HG03175 (cell line): ENCODE data around the gene RPL18A.

Experiments used
- ATAC-seq: cut with Tn5 transposase; IDR thresholded peaks from one replicate; pipeline ENCODE4 v1.9.1; 2021; ENCODE audit warnings: mild to moderate bottlenecking, moderate library complexity; ENCODE audit not compliant: unreplicated experiment

RPL18A gene

DNA sequence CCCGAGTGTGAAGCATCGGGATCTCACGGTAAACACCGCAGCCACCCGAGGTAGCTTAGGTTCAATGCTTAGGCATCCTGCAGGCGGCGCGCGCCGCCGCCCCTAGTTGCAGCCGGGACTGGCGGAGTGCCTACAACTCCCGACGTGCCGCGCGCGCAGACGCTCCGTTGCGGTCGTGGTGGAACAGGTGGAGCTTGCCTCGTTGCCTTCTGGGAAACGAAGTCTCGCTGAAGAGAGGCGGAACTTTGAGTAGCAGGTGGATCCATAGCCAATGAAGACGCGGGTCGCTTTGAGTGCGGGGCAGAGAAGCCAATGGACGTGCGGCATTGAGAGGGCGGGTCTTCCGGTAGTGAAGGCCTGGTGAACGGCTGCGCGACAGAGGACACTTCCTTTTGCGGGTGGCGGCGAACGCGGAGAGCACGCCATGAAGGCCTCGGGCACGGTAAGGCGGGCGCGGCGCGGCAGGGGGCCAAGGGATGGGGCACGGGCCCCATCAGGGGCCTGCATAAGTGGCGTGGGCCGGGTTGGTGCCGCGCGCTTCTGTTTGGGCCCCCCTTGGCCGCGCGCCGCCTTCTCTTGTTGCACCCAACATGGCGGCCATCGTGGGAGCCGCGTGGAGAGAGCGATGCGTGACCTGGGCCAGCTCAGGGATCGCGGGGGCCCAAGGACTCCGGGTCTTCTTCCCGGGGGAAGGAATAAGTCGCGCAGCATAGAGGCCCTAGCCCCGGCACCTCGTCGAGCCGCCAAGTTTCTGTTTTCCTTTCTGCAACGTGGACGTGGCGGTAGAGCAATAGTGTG, at the start of gene RPL18A:
Gene RPL18A, plus strand, starts transcription at position 378 of the 798 bp plus-strand sequence. Its CDS starts 47 bp downstream, at position 425.
- ATAC-seq, result peak; percentile 92

- ATAC-seq, result no peak
Observed at GRCh38 chr19:17811103-17811502, 48.6 kb upstream of the RPL18A start.

- no peak for ATAC-seq
Observed at GRCh38 chr19:17811681-17812080, 48.0 kb upstream of the RPL18A start.

DNA sequence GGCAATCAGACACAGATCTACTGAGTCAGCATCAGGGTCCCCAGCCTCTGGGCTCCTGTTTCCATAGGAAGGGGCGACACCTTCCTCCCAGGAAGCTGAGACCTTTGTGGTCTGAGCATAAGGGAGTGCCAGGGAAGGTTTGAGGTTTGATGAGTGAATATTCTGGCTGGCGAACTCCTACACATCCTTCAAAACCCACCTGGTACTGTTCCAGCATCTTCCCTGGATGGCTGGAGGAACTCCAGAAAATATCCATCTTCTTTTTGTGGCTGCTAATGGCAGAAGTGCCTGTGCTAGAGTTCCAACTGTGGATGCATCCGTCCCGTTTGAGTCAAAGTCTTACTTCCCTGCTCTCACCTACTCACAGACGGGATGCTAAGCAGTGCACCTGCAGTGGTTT, 47.6 kb upstream of the RPL18A start:
- no peak for ATAC-seq

DNA sequence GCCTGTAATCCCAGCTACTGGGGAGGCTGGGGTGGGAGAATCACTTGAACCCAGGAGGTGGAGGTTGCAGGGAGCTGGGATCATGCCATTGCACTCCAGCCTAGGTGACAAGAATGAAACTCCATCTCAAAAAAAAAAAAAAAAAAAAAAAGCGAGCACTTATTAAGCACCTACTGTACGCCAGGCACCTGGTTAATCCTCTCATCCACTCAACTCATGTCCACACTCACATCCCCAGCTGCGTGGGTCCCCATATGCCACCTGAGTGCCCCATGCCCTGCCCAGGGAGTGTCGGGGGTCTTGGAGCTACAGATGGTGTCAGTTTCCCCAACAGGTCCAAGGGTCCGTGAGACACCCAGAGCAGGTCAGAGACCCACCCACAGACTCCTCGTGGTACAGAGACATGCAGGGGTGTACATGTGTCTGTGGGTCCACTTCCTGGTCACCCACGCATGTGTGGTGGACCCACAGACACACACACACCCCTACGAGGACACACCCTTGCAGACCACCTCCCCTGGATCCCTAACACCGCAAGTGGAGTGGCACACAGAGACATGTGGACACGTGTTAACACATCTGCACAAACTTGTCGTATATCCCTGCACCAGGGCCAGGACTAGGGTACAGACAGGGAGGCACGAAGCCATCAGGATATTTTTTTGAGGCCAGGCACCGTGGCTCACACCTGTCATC, 41.9 kb upstream of the RPL18A start:
- no peak for ATAC-seq

- ATAC-seq, result no peak
Observed at GRCh38 chr19:17821190-17821589, 38.5 kb upstream of the RPL18A start, which contains the start of gene INSL3. INSL3 (minus strand) TSS chr19:17821519; CDS start chr19:17821506, 13 bp downstream.

DNA sequence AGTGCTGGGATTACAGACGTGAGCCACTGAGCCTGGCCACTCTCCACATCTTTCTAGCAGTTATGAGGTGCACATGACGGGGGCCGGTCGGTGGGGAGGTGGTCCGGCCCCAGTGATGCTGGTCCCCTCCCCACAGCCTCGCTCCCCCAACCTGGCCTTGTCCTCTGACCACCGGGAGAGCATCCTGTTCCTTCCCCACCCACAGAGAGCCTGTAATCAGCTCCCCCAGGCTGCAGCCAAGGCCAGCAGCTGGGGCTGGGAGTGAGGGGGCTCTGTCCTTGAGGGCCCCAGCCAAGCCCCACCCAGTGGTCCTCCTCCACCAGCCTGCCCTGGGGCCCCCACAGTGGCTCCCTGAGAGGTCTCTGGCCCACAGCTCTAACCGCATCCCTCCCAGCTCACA, 35.4 kb upstream of the RPL18A start:
- no peak for ATAC-seq

DNA sequence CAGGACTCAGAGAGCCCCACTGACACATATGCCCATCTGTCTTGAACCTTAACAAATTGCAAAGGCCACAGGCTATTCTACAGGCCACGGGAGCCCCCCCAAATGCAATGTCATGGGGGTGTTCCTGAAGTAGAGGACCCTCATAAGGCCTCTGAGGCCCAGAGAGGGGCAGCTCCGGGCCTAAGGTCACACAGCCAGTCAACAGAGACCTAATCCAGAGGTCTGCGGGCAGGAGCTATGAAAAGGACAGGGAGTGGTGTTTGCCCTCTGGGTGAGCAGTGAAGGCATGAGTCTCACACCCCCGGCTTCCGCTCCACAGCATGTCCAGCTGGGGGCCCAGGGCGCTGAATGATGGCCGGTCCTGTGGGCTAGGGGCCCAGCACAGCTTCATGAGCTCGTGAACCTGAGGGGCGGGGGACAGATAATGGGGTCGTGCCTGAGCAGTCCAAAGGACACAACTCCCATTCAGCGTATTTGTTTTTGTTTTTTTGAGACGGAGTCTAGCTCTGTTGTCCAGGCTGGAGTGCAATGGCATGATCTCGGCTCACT, 33.1 kb upstream of the RPL18A start:
- no peak for ATAC-seq

DNA sequence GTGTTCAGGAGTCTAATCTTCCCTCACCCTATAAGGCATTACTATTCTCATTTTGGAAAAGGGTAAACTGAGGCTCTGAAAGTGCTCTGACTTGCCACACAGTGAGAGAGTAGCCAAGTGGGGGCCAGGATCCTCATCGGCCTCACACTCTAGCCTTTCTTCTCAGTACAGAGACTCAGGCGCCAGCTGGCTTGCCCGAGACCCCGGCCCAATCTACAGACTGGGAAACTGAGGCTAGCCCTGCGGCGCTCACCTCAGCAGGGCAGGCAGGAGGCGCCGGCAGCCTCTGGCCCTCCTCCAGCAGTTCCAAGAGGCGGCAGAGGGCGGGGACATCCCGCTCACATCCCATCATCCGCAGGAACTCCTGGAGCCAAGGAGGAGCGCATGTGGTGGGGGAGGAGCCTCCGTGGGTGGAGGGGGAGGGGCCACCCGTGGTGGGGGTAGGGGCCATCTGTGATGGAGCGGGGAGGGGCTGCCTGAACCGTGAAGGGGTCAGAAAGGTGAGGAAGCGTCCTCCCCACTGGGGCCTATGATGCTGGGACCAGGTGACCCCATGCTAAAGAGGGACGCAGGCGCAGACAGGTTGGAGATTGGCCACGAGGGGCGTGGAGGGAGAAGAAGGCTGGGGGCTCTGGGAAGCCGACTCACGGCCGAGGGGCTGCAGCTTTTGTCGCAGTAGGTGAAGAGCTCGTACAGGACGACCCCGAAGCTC, 29.7 kb upstream of the RPL18A start:
- ATAC-seq, result no peak

DNA sequence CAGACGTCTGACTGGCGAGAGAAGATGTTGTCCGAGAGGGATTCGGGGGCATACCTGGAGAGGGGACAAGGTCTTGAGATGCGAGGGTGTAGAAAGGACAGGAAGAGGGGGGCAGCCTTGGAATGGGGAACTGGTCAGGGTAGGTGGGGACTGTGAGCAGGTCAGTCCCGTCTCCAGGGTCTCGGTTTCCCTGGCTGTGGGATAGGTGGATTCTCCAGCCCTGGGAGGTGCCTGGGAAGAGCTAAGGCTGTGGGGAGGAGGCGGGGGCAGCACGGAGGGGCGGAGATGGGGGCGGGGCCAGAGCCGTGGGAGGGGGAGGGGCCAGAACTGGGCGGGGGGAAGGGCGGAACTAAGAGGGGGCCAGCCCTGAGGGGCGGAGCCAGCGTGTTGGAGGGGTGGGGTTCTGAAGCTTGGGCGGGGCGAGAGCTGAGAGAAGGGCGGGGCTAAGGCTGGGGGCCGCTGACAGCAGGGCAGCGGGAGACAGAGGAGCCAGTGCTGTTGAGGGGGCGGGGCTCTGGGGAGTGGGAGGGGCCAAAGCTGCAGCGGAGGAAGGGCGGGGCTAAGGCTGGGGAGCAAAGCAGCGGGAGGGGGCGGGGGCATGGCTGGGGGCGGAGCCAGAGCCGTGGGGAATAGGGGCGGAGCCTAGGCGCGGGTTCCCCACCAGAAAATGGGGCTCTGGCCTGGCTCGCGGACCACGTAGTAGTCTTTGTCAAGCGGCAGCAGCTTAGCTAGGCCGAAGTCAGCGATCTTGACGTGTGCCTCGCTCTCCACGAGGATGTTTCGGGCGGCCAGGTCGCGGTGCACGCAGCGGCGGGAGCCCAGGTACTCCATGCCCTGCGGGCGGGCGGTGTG, 28.9 kb upstream of the RPL18A start:
- no peak for ATAC-seq

GRCh38 chr19:17831419-17831888, 28.3 kb upstream of the RPL18A start:
- no peak for ATAC-seq

- ATAC-seq, result no peak
Observed at GRCh38 chr19:17832443-17833208, 27.1 kb upstream of the RPL18A start.

DNA sequence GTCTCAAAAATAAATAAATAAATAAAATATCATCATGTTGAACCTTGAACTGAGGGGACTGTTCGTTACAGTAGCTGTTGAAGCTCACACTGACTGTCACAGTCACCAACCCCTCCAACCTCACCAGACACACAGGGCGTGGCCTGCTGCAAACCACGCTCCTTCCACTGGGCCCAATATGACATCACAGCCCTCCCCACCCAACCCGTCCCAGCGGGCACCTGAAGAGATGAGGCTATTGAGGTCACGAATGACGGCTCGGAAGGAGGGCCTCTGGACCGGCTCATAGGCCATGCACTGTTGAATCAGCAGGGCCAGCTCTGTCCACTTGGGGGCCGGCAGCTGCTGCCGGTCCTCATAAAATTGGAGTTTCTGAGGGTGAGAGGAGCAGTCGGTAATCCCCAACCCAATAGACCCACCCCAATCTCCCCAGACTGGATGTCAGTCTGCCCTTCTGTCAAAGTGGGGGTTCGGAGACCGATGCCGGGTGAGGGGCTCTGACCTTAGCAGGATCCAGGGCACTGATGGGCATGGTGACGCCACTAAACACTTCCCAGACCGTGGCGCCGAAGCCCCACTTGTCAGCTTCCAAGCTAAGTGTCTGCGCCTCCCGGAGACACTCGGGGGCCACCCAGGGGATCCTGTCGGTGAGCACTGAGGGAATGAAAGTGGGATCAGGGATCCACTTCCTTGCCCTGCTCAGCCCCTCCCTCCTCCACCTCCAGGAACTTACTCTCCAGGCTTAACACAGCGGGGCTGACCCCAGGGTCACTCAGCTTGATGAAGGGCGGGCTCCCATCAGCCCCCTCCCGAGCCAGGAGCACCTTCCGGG, 25.1 kb upstream of the RPL18A start:
- ATAC-seq, result no peak

DNA sequence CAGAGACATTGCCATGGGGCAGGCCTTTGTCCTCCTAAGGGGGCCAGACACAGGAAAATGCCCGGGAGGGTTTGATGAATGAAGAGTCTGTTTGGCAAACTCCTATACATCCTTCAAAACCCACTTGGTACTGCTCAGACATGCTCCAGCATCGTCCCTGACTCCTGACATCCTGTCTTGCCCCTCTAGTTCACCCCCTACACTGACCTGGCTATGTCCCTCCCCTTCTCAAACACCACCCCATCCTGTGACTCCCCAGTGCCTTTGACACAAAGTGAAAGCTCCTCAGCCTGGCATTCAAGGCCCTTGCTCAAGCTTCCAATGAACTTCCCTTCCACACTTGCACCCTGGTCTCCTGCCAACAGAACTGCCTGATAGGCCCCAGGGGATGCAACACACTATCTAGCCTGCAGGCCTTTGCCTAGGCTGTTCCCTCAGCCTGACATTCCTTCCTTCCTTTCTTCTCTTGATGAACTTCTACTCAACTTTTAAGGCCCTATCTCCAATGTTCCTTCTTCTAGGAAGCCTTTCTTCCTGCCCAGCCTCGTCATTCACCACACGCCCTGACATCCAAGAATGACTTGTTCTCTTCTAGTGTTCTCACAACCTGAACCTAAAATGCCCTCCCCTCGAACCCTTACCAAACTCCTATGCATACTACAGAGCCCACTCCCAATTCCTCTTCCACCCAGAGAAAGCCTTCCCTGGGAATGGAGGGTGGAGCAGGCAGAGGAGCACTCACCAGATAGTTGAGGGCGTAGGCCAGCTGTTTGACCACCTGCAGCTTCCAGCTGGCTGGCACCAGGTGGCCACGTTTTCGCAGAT, 24.3 kb upstream of the RPL18A start:
- ATAC-seq, result no peak

GRCh38 chr19:17836530-17836929, 23.2 kb upstream of the RPL18A start:
- no peak for ATAC-seq

- ATAC-seq, result no peak
Observed at GRCh38 chr19:17837972-17838371, 21.7 kb upstream of the RPL18A start.

GRCh38 chr19:17840019-17840418, 19.7 kb upstream of the RPL18A start:
- ATAC-seq, result no peak

GRCh38 chr19:17841371-17841809, 18.3 kb upstream of the RPL18A start:
- ATAC-seq, result no peak
